ENCODE results near the gene TMEM132A.

GRCh38 chr11:60917267-60917666 lies 7.0 kb upstream of the TMEM132A start:
- no peak for TF ChIP-seq CTCF (IDR thresholded peaks at IDR 0.05)
- no peak for TF ChIP-seq ZFX (IDR thresholded peaks at IDR 0.05; ENCODE audit: borderline replicate concordance)

All from 22Rv1 (cell line).